ENCODE data around the gene MRPS18A. TPM values are rescaled to one million over a fixed set of nuclear protein-coding genes. Genes with fewer than 3 reads are reported as not detected.

MRPS18A gene
- total RNA-seq, 4 donors from 2014 or later: 30.7 to 47.4 (median 37.1) TPM

DNA sequence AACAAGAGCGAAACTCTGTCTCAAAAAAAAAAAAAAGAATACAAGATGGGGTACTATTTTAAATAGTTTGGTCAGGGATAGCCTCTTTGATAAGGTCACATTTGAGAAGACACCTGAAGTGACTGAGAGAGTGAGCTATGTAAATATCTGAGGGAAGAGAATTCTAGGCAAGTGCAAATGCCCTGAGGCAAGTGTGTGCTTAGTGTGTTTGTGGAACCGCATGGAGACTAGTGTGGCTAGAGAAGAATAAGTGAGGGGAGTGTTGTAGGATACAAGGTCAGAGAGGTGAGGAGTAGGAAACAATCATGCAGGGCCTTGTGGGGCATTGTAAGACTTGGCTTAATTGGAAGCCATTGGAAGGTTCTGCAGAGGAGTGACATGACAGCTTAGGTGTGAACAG, 39.3 kb downstream of the MRPS18A start:
- intact Hi-C loops (cut with DNase I): no loop called here

DNA sequence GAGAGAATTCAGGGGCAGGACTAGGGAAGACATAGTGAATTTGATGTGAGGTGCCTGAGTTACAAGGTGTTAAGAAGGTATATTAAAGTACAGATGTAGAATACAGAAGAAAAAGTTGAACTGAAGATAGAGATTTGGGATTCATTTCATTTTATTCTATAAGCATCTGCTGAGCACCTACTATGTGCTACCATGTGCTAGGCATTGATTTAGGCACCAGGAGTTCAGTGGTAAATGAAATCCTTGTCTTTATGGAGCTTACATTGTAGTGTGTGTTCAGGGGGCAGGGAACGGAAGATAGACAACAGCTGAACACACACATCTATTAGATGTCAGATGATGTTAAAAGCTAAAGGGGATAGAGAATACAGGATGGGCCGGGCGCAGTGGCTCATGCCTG, 40.0 kb downstream of the MRPS18A start:
- no peak for TF ChIP-seq POLR2AphosphoS5 (IDR thresholded peaks at IDR 0.05)
- TF ChIP-seq EP300 (IDR thresholded peaks at IDR 0.05): no peak
- TF ChIP-seq, protein P1, sequence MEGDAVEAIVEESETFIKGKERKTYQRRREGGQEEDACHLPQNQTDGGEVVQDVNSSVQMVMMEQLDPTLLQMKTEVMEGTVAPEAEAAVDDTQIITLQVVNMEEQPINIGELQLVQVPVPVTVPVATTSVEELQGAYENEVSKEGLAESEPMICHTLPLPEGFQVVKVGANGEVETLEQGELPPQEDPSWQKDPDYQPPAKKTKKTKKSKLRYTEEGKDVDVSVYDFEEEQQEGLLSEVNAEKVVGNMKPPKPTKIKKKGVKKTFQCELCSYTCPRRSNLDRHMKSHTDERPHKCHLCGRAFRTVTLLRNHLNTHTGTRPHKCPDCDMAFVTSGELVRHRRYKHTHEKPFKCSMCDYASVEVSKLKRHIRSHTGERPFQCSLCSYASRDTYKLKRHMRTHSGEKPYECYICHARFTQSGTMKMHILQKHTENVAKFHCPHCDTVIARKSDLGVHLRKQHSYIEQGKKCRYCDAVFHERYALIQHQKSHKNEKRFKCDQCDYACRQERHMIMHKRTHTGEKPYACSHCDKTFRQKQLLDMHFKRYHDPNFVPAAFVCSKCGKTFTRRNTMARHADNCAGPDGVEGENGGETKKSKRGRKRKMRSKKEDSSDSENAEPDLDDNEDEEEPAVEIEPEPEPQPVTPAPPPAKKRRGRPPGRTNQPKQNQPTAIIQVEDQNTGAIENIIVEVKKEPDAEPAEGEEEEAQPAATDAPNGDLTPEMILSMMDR (IDR thresholded peaks at IDR 0.05): no peak
- no peak for TF ChIP-seq POLR2A (IDR thresholded peaks at IDR 0.05; ENCODE audit: low read depth)
- no peak overlapping the region for H3K27ac ChIP-seq (replicated peaks in 1 of 4)
- no peak for DNase-seq (ENCODE audit: extremely low spot score)
- no peaks in the 10 kb centered on the region for H3K9me3 ChIP-seq
- 98% methylated on average over 3 of the region's 3 CpGs for WGBS
- intact Hi-C loops (cut with DNase I): no loop called here
- peaks cover 0 to 4% (median 4%) of the 10 kb centered on the region in 4 donors for H3K36me3 ChIP-seq
- H3K27me3 ChIP-seq: no peaks in the 10 kb centered on the region
- peaks cover 7 to 15% (median 15%) of the 10 kb centered on the region in 4 donors for H3K4me1 ChIP-seq
- no peak overlapping the region for H3K4me3 ChIP-seq

More for the DNA sequence above, 39.3 kb downstream of the MRPS18A start:
- Histone ChIP-seq H3K27me3 (no peaks in the 10 kb centered on the region), H3K4me3 (no peak overlapping the region), H3K9me3 (no peaks in the 10 kb centered on the region), H3K36me3 (no peaks in the 10 kb centered on the region), H3K27ac (replicated peaks in 1 of 4) (no peak overlapping the region), H3K4me1 (peaks cover 7 to 15% (median 15%) of the 10 kb centered on the region in 4 donors)
- DNase-seq (ENCODE audit: extremely low spot score): no peak
- WGBS: 100% methylated on average over 2 of the region's 2 CpGs
- no peak for TF ChIP-seq EP300 (IDR thresholded peaks at IDR 0.05)
- no peak for TF ChIP-seq POLR2AphosphoS5 (IDR thresholded peaks at IDR 0.05)
- TF ChIP-seq, protein P1 (IDR thresholded peaks at IDR 0.05): no peak

DNA sequence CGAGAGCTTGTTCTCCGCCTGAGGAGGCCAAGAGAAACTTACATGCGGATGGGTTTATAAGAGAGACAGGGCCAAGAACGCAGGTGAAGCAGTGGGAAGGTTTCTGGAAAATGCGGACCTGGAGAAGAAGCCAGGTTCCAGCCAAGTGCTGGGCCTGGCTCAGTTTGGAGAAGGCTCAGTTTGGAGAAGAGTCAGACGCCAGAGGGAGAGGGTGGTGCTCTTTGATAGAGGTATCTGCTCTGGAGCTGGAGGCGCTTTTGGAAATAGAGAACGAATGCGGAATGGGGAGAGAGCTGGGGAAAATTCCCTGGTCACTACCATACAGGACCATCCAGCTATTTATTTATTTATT, 42.0 kb downstream of the MRPS18A start:
- WGBS: 21% methylated on average over 9 of the region's 9 CpGs
- no peak for DNase-seq (ENCODE audit: extremely low spot score)
- intact Hi-C loops (cut with DNase I): no loop called here
- Histone ChIP-seq H3K27ac (replicated peaks in 1 of 4) (peak overlapping the region in 3 of 4 donors; percentile 42 to 58 (median 53)), H3K27me3 (no peaks in the 10 kb centered on the region), H3K36me3 (peaks cover 15 to 24% (median 22%) of the 10 kb centered on the region in 4 donors), H3K4me3 (peak overlapping the region; percentile 58 to 63 (median 58)), H3K9me3 (no peaks in the 10 kb centered on the region), H3K4me1 (peaks cover 11 to 16% (median 15%) of the 10 kb centered on the region in 4 donors)
- TF ChIP-seq, protein P1 (IDR thresholded peaks at IDR 0.05): no peak
- TF ChIP-seq POLR2A (IDR thresholded peaks at IDR 0.05; ENCODE audit: low read depth) (no peak), POLR2AphosphoS5 (IDR thresholded peaks at IDR 0.05) (no peak), EP300 (IDR thresholded peaks at IDR 0.05) (no peak)

DNA sequence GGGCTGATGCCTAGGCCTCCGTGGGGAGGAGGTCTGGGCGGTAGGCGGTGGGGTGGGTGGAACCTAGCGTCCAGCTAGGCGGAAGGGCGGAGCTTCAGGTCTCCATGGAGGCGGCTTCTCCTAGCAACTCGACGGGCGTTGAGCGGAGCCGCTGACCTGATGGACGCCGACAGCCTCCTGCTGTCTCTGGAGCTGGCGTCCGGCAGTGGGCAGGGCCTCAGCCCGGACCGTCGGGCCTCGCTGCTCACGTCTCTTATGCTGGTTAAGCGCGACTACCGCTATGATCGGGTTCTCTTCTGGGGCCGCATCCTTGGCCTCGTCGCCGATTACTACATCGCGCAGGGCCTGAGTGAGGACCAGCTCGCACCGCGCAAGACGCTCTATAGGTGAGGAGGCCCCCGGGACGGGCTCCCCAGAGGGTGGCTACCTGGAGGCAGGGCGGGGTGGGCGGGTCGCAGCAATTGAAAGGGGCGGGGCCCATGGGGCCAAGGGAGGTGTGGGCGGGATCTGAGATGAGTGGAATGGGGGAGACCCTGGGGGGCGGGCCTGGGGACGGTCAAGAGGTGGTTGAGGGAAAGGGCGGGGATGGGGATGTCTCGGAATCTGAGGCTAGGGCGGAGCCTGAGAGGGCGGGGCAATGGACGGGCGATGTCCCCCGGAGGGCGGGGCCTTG, 42.5 kb downstream of the MRPS18A start, which contains the start of gene RSPH9:
RSPH9 (plus strand) TSS at position 97 of the 673 bp plus-strand sequence; CDS start at position 160, 63 bp downstream.
- peaks cover 20 to 29% (median 27%) of the 10 kb centered on the region in 4 donors for H3K36me3 ChIP-seq
- H3K27me3 ChIP-seq: no peaks in the 10 kb centered on the region
- peaks cover 13 to 21% (median 15%) of the 10 kb centered on the region in 4 donors for H3K4me1 ChIP-seq
- peak within 1 kb of the TSS; percentile 58 to 63 (median 58) for H3K4me3 ChIP-seq
- no peaks in the 10 kb centered on the region for H3K9me3 ChIP-seq
- peak within 1 kb of the TSS; percentile 42 to 65 (median 56) for H3K27ac ChIP-seq (replicated peaks in 1 of 4)
- WGBS: 6% methylated on average over 42 of the region's 52 CpGs
- TF ChIP-seq, protein P1 (IDR thresholded peaks at IDR 0.05): no peak
- no peak for TF ChIP-seq POLR2AphosphoS5 (IDR thresholded peaks at IDR 0.05)
- TF ChIP-seq POLR2A (IDR thresholded peaks at IDR 0.05; ENCODE audit: low read depth): no peak
- no peak for TF ChIP-seq EP300 (IDR thresholded peaks at IDR 0.05)
- intact Hi-C loops (cut with DNase I): no loop called here
- no peak for DNase-seq (ENCODE audit: extremely low spot score)
